ENCODE measurements around the gene TALDO1. TPM values are rescaled to one million over a fixed set of nuclear protein-coding genes. Genes with fewer than 3 reads are reported as not detected.

TALDO1 gene
- total and polyA plus RNA-seq, 3 experiments from 2014 or later: 184 to 246 (median 245) TPM

GRCh38 chr11:799641-800316 is 52.5 kb downstream of the TALDO1 start:
- H3K27ac Mint-ChIP-seq: peak overlapping the region in 1 of 8 donors; percentile 56
- POLR2A ChIA-PET: interaction anchor here (1.3 kb wide), 2 partner anchors 19 kb away, joined by 3 to 6 read pairs; partner anchors contain the start of gene PNPLA2
- no peak overlapping the region for H3K27ac ChIP-seq (ENCODE audit: low read depth, low read length)
- peak overlapping the region in 2 of 7 donors; percentile 66 to 74 for H3K4me3 Mint-ChIP-seq
- H3K36me3 ChIP-seq (ENCODE audit: insufficient read depth, low read length): no peaks in the 10 kb centered on the region
- no peak for DNase-seq
- H3K4me1 Mint-ChIP-seq: peaks cover 12 to 28% (median 14%) of the 10 kb centered on the region in 3 donors
- no peaks in the 10 kb centered on the region for H3K27me3 ChIP-seq (ENCODE audit: insufficient read depth, low read length, poor library complexity, severe bottlenecking)
- H3K9me3 Mint-ChIP-seq: no peaks in the 10 kb centered on the region
- peaks cover 34% of the 10 kb centered on the region for H3K4me1 ChIP-seq (ENCODE audit: insufficient read depth, low read length)
- H3K4me3 ChIP-seq (ENCODE audit: low read length): no peak overlapping the region
- no peaks in the 10 kb centered on the region for H3K27me3 Mint-ChIP-seq
- no peaks in the 10 kb centered on the region for H3K9me3 ChIP-seq (ENCODE audit: low read length)
- H3K36me3 Mint-ChIP-seq: peaks cover 0 to 4% (median 0%) of the 10 kb centered on the region in 3 donors
- CTCF ChIA-PET: interaction anchor here (1.2 to 1.3 kb wide), 2 partner anchors 19 to 24 kb away, joined by 3 to 4 read pairs; partner anchors contain the start of gene PNPLA2

- no peak for DNase-seq
- Mint-ChIP-seq H3K27ac (peak overlapping the region in 1 of 8 donors; percentile 56), H3K36me3 (peaks cover 0 to 4% (median 0%) of the 10 kb centered on the region in 3 donors), H3K9me3 (no peaks in the 10 kb centered on the region), H3K4me1 (peaks cover 13 to 30% (median 14%) of the 10 kb centered on the region in 3 donors), H3K27me3 (no peaks in the 10 kb centered on the region), H3K4me3 (peak overlapping the region in 1 of 7 donors; percentile 74)
- Histone ChIP-seq H3K27me3 (ENCODE audit: insufficient read depth, low read length, poor library complexity, severe bottlenecking) (no peaks in the 10 kb centered on the region), H3K36me3 (ENCODE audit: insufficient read depth, low read length) (no peaks in the 10 kb centered on the region), H3K27ac (ENCODE audit: low read depth, low read length) (no peak overlapping the region), H3K4me3 (ENCODE audit: low read length) (no peak overlapping the region), H3K4me1 (ENCODE audit: insufficient read depth, low read length) (peaks cover 27% of the 10 kb centered on the region), H3K9me3 (ENCODE audit: low read length) (no peaks in the 10 kb centered on the region)
- ChIA-PET CTCF (interaction anchor here (1.3 to 1.4 kb wide), 2 partner anchors 19 to 53 kb away, joined by 4 read pairs; partner anchors contain the start of genes PNPLA2 and TALDO1), POLR2A (interaction anchor here (1.3 kb wide), 1 partner anchor 18 kb away, joined by 3 read pairs; the partner anchor contains the start of gene PNPLA2)
These were observed 53.2 kb downstream of the TALDO1 start for GRCh38 chr11:800473-800872.

- no peak overlapping the region for H3K4me3 ChIP-seq (ENCODE audit: low read length)
These were observed 54.0 kb downstream of the TALDO1 start for GRCh38 chr11:801097-801780.

GRCh38 chr11:802018-802617 is 54.9 kb downstream of the TALDO1 start:
- peak overlapping the region in 1 of 8 donors; percentile 60 for H3K27ac Mint-ChIP-seq
- peaks cover 13% of the 10 kb centered on the region for H3K4me1 ChIP-seq (ENCODE audit: insufficient read depth, low read length)

More at GRCh38 chr11:801097-801780, 54.0 kb downstream of the TALDO1 start:
- H3K4me3 Mint-ChIP-seq: peak overlapping the region in 2 of 7 donors; percentile 11 to 68
- H3K27ac Mint-ChIP-seq: peak overlapping the region in 1 of 8 donors; percentile 23
- H3K4me1 Mint-ChIP-seq: peaks cover 9 to 27% (median 11%) of the 10 kb centered on the region in 3 donors
- Histone ChIP-seq H3K9me3 (ENCODE audit: low read length) (no peaks in the 10 kb centered on the region), H3K36me3 (ENCODE audit: insufficient read depth, low read length) (no peaks in the 10 kb centered on the region), H3K27ac (ENCODE audit: low read depth, low read length) (no peak overlapping the region), H3K27me3 (ENCODE audit: insufficient read depth, low read length, poor library complexity, severe bottlenecking) (no peaks in the 10 kb centered on the region), H3K4me1 (ENCODE audit: insufficient read depth, low read length) (peaks cover 22% of the 10 kb centered on the region)
- DNase-seq: no peak
- ChIA-PET CTCF (interaction anchor here (0.7 to 1.4 kb wide), 3 partner anchors 18 to 54 kb away, joined by 3 to 4 read pairs (median 4); partner anchors contain the start of genes PNPLA2 and TALDO1), POLR2A (interaction anchor here (1.3 kb wide), 1 partner anchor 18 kb away, joined by 3 read pairs; the partner anchor contains the start of gene PNPLA2)
- no peaks in the 10 kb centered on the region for H3K9me3 Mint-ChIP-seq
- peaks cover 0 to 2% (median 0%) of the 10 kb centered on the region in 3 donors for H3K36me3 Mint-ChIP-seq
- no peaks in the 10 kb centered on the region for H3K27me3 Mint-ChIP-seq

GRCh38 chr11:802693-803466 is 55.6 kb downstream of the TALDO1 start:
- DNase-seq: no peak
- no peaks in the 10 kb centered on the region for H3K9me3 ChIP-seq (ENCODE audit: low read length)
- Mint-ChIP-seq H3K9me3 (no peaks in the 10 kb centered on the region), H3K4me3 (peak overlapping the region in 3 of 7 donors; percentile 2 to 23 (median 19)), H3K4me1 (peaks cover 3 to 18% (median 6%) of the 10 kb centered on the region in 3 donors), H3K27ac (no peak overlapping the region), H3K36me3 (no peaks in the 10 kb centered on the region), H3K27me3 (no peaks in the 10 kb centered on the region)
- H3K27ac ChIP-seq (ENCODE audit: low read depth, low read length): no peak overlapping the region
- no peaks in the 10 kb centered on the region for H3K27me3 ChIP-seq (ENCODE audit: insufficient read depth, low read length, poor library complexity, severe bottlenecking)
- H3K4me3 ChIP-seq (ENCODE audit: low read length): no peak overlapping the region
- ChIA-PET CTCF (no interaction called here), POLR2A (interaction anchor here (1.6 kb wide), 1 partner anchor 17 kb away, joined by 5 read pairs; the partner anchor contains the start of gene PNPLA2)
- H3K36me3 ChIP-seq (ENCODE audit: insufficient read depth, low read length): no peaks in the 10 kb centered on the region
- H3K4me1 ChIP-seq (ENCODE audit: insufficient read depth, low read length): peaks cover 11% of the 10 kb centered on the region

More at GRCh38 chr11:802018-802617, 54.9 kb downstream of the TALDO1 start:
- no peaks in the 10 kb centered on the region for H3K27me3 ChIP-seq (ENCODE audit: insufficient read depth, low read length, poor library complexity, severe bottlenecking)
- ChIA-PET POLR2A (no interaction called here), CTCF (interaction anchor here (1.3 kb wide), 1 partner anchor 54 kb away, joined by 4 read pairs; the partner anchor contains the start of gene TALDO1)
- no peaks in the 10 kb centered on the region for H3K9me3 ChIP-seq (ENCODE audit: low read length)
- H3K27ac ChIP-seq (ENCODE audit: low read depth, low read length): no peak overlapping the region
- no peak overlapping the region for H3K4me3 ChIP-seq (ENCODE audit: low read length)
- no peak for DNase-seq
- no peaks in the 10 kb centered on the region for H3K36me3 ChIP-seq (ENCODE audit: insufficient read depth, low read length)
- Mint-ChIP-seq H3K4me3 (peak overlapping the region in 2 of 7 donors; percentile 19 to 68), H3K27me3 (no peaks in the 10 kb centered on the region), H3K4me1 (peaks cover 2 to 18% (median 6%) of the 10 kb centered on the region in 3 donors), H3K9me3 (no peaks in the 10 kb centered on the region), H3K36me3 (peaks cover 0 to 2% (median 0%) of the 10 kb centered on the region in 3 donors)

GRCh38 chr11:803467-803742 is 56.1 kb downstream of the TALDO1 start:
- POLR2A ChIA-PET: interaction anchor here (1.6 kb wide), 1 partner anchor 16 kb away, joined by 5 read pairs; the partner anchor contains the start of gene PNPLA2
- DNase-seq: no peak
- Histone ChIP-seq H3K4me3 (ENCODE audit: low read length) (no peak overlapping the region), H3K36me3 (ENCODE audit: insufficient read depth, low read length) (no peaks in the 10 kb centered on the region), H3K27ac (ENCODE audit: low read depth, low read length) (no peak overlapping the region), H3K9me3 (ENCODE audit: low read length) (no peaks in the 10 kb centered on the region), H3K4me1 (ENCODE audit: insufficient read depth, low read length) (peaks cover 13% of the 10 kb centered on the region), H3K27me3 (ENCODE audit: insufficient read depth, low read length, poor library complexity, severe bottlenecking) (no peaks in the 10 kb centered on the region)
- Mint-ChIP-seq H3K9me3 (no peaks in the 10 kb centered on the region), H3K4me1 (peaks cover 7 to 20% (median 8%) of the 10 kb centered on the region in 3 donors), H3K4me3 (peak overlapping the region in 1 of 7 donors; percentile 39), H3K27ac (no peak overlapping the region), H3K36me3 (no peaks in the 10 kb centered on the region), H3K27me3 (no peaks in the 10 kb centered on the region)
- CTCF ChIA-PET: no interaction called here
